ENCODE measurements around the gene MYO3A. TPM values are rescaled to one million over a fixed set of nuclear protein-coding genes. Genes with fewer than 3 reads are reported as not detected.

The MYO3A gene
- total RNA-seq, 4 donors from 2014 or later: 0.21 to 0.39 (median 0.22) TPM; not detected in 1

- peaks cover 0 to 7% (median 0%) of the 10 kb centered on the region in 4 donors for H3K9me3 ChIP-seq
- H3K27me3 ChIP-seq: no peaks in the 10 kb centered on the region
- WGBS, 2 donors: 75 to 89% methylated on average over 3 of the region's 3 CpGs
- DNase-seq (ENCODE audit: low spot score in 2 of 2): no peak
- H3K4me1 ChIP-seq: no peaks in the 10 kb centered on the region
- TF ChIP-seq CTCF (IDR thresholded peaks at IDR 0.05) (no peak), EP300 (IDR thresholded peaks at IDR 0.05) (no peak), POLR2A (IDR thresholded peaks at IDR 0.05) (no peak)
- H3K4me3 ChIP-seq: no peak overlapping the region
- H3K36me3 ChIP-seq: no peaks in the 10 kb centered on the region
- no peak overlapping the region for H3K27ac ChIP-seq
Observed at GRCh38 chr10:26138613-26139012, 204.6 kb downstream of the MYO3A start.

- no peaks in the 10 kb centered on the region for H3K4me1 ChIP-seq
- WGBS, 2 donors: 67 to 86% methylated on average over 7 of the region's 7 CpGs
- H3K27ac ChIP-seq: no peak overlapping the region
- no peak overlapping the region for H3K4me3 ChIP-seq
- no peaks in the 10 kb centered on the region for H3K9me3 ChIP-seq
- H3K36me3 ChIP-seq: no peaks in the 10 kb centered on the region
- TF ChIP-seq POLR2A (IDR thresholded peaks at IDR 0.05) (no peak), EP300 (IDR thresholded peaks at IDR 0.05) (no peak), CTCF (IDR thresholded peaks at IDR 0.05) (no peak)
- DNase-seq (ENCODE audit: low spot score in 2 of 2): no peak
- H3K27me3 ChIP-seq: no peaks in the 10 kb centered on the region
Observed at GRCh38 chr10:26156019-26156418, 222.0 kb downstream of the MYO3A start.

GRCh38 chr10:26157734-26158133, 223.7 kb downstream of the MYO3A start:
- 72 to 76% methylated on average over 4 of the region's 4 CpGs for WGBS, 2 donors
- no peak for DNase-seq (ENCODE audit: low spot score in 2 of 2)

GRCh38 chr10:26169466-26169865, 235.4 kb downstream of the MYO3A start:
- Histone ChIP-seq H3K9me3 (no peaks in the 10 kb centered on the region), H3K27ac (no peak overlapping the region), H3K4me3 (no peak overlapping the region), H3K36me3 (no peaks in the 10 kb centered on the region), H3K4me1 (no peaks in the 10 kb centered on the region), H3K27me3 (no peaks in the 10 kb centered on the region)
- TF ChIP-seq POLR2A (IDR thresholded peaks at IDR 0.05) (no peak), EP300 (IDR thresholded peaks at IDR 0.05) (no peak), CTCF (IDR thresholded peaks at IDR 0.05) (no peak)
- no peak for DNase-seq (ENCODE audit: low spot score in 2 of 2)
- WGBS, 2 donors: 17 to 25% methylated on average over 2 of the region's 2 CpGs

More at GRCh38 chr10:26157734-26158133, 223.7 kb downstream of the MYO3A start:
- no peaks in the 10 kb centered on the region for H3K4me1 ChIP-seq
- TF ChIP-seq EP300 (IDR thresholded peaks at IDR 0.05) (no peak), POLR2A (IDR thresholded peaks at IDR 0.05) (no peak), CTCF (IDR thresholded peaks at IDR 0.05) (no peak)
- H3K4me3 ChIP-seq: no peak overlapping the region
- no peak overlapping the region for H3K27ac ChIP-seq
- no peaks in the 10 kb centered on the region for H3K27me3 ChIP-seq
- H3K36me3 ChIP-seq: no peaks in the 10 kb centered on the region
- no peaks in the 10 kb centered on the region for H3K9me3 ChIP-seq

GRCh38 chr10:26172131-26172530, 238.1 kb downstream of the MYO3A start:
- Histone ChIP-seq H3K9me3 (no peaks in the 10 kb centered on the region), H3K4me3 (no peak overlapping the region), H3K4me1 (no peaks in the 10 kb centered on the region), H3K27me3 (no peaks in the 10 kb centered on the region), H3K36me3 (no peaks in the 10 kb centered on the region), H3K27ac (no peak overlapping the region)
- DNase-seq (ENCODE audit: low spot score in 2 of 2): no peak
- WGBS, 2 donors: 53 to 61% methylated on average over 7 of the region's 7 CpGs
- TF ChIP-seq CTCF (IDR thresholded peaks at IDR 0.05) (no peak), EP300 (IDR thresholded peaks at IDR 0.05) (no peak), POLR2A (IDR thresholded peaks at IDR 0.05) (no peak)

All from tibial nerve (tissue), 4 donors.